ENCODE data around the gene B4GALNT1.
"Not testable (repeated sequence)": the region's sequence is repeated elsewhere in the genome, so short reads cannot be mapped to it uniquely, and the experiment has no call there.

B4GALNT1 gene

GRCh38 chr12:57638096-57638495, 5.1 kb upstream of the B4GALNT1 start:
- no peak for ATAC-seq
- TF ChIP-seq, protein P1, sequence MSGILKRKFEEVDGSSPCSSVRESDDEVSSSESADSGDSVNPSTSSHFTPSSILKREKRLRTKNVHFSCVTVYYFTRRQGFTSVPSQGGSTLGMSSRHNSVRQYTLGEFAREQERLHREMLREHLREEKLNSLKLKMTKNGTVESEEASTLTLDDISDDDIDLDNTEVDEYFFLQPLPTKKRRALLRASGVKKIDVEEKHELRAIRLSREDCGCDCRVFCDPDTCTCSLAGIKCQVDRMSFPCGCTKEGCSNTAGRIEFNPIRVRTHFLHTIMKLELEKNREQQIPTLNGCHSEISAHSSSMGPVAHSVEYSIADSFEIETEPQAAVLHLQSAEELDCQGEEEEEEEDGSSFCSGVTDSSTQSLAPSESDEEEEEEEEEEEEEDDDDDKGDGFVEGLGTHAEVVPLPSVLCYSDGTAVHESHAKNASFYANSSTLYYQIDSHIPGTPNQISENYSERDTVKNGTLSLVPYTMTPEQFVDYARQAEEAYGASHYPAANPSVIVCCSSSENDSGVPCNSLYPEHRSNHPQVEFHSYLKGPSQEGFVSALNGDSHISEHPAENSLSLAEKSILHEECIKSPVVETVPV (CRISPR knock-in tag; IDR thresholded peaks at IDR 0.05): no peak
- TF ChIP-seq, protein P2, sequence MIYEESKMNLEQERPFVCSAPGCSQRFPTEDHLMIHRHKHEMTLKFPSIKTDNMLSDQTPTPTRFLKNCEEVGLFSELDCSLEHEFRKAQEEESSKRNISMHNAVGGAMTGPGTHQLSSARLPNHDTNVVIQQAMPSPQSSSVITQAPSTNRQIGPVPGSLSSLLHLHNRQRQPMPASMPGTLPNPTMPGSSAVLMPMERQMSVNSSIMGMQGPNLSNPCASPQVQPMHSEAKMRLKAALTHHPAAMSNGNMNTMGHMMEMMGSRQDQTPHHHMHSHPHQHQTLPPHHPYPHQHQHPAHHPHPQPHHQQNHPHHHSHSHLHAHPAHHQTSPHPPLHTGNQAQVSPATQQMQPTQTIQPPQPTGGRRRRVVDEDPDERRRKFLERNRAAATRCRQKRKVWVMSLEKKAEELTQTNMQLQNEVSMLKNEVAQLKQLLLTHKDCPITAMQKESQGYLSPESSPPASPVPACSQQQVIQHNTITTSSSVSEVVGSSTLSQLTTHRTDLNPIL (CRISPR knock-in tag; IDR thresholded peaks at IDR 0.05; ENCODE audit: low read depth): no peak
- TF ChIP-seq SNAI2 (CRISPR knock-in tag; IDR thresholded peaks at IDR 0.05) (no peak), TSHZ2 (CRISPR knock-in tag; IDR thresholded peaks at IDR 0.05) (no peak), ARNTL (CRISPR knock-in tag; IDR thresholded peaks at IDR 0.05; ENCODE audit: borderline replicate concordance, low read depth) (no peak), TCF4 (CRISPR knock-in tag; IDR thresholded peaks at IDR 0.05; ENCODE audit: borderline replicate concordance) (no peak)

DNA sequence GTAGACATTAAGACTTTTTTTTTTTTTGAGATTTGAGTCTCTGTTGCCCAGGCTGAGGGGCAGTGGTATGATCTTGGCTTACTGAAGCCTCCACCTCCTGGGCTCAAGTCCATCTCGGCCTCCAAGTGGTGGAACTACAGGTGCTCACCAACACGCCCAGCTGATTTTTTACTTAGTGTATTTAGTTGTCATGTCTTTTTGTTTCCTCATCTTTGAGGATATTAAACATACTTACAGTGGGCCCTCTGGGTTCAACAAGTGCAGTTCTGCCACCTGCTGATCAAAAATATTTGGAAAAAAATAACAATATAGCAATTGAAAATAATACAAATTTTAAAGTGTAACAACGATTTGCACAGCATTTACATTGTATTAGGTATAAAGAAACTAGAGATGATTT, 4.4 kb upstream of the B4GALNT1 start:
- ATAC-seq: no peak
- TF ChIP-seq TOX (CRISPR knock-in tag; IDR thresholded peaks at IDR 0.05; ENCODE audit: borderline replicate concordance) (no peak), CSDC2 (CRISPR knock-in tag; IDR thresholded peaks at IDR 0.05) (no peak), TCF4 (CRISPR knock-in tag; IDR thresholded peaks at IDR 0.05; ENCODE audit: borderline replicate concordance) (no peak), ZNF565 (CRISPR knock-in tag; conservative IDR thresholded peaks at IDR 0.05; ENCODE audit: low read depth) (no peak), ISL1 (CRISPR knock-in tag; IDR thresholded peaks at IDR 0.05) (no peak), ESRRG (CRISPR knock-in tag; IDR thresholded peaks at IDR 0.05) (no peak), ZFP30 (CRISPR knock-in tag; IDR thresholded peaks at IDR 0.05) (no peak), OSR1 (CRISPR knock-in tag; IDR thresholded peaks at IDR 0.05) (no peak), PPARA (CRISPR knock-in tag; IDR thresholded peaks at IDR 0.05; ENCODE audit: borderline replicate concordance) (no peak)
- TF ChIP-seq, protein P1 (CRISPR knock-in tag; IDR thresholded peaks at IDR 0.05): no peak
- TF ChIP-seq, protein P3, sequence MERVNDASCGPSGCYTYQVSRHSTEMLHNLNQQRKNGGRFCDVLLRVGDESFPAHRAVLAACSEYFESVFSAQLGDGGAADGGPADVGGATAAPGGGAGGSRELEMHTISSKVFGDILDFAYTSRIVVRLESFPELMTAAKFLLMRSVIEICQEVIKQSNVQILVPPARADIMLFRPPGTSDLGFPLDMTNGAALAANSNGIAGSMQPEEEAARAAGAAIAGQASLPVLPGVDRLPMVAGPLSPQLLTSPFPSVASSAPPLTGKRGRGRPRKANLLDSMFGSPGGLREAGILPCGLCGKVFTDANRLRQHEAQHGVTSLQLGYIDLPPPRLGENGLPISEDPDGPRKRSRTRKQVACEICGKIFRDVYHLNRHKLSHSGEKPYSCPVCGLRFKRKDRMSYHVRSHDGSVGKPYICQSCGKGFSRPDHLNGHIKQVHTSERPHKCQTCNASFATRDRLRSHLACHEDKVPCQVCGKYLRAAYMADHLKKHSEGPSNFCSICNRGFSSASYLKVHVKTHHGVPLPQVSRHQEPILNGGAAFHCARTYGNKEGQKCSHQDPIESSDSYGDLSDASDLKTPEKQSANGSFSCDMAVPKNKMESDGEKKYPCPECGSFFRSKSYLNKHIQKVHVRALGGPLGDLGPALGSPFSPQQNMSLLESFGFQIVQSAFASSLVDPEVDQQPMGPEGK (CRISPR knock-in tag; IDR thresholded peaks at IDR 0.05; ENCODE audit: borderline replicate concordance): no peak

- not testable (repeated sequence) for ATAC-seq
Observed at GRCh38 chr12:57636731-57637130, 3.7 kb upstream of the B4GALNT1 start.

DNA sequence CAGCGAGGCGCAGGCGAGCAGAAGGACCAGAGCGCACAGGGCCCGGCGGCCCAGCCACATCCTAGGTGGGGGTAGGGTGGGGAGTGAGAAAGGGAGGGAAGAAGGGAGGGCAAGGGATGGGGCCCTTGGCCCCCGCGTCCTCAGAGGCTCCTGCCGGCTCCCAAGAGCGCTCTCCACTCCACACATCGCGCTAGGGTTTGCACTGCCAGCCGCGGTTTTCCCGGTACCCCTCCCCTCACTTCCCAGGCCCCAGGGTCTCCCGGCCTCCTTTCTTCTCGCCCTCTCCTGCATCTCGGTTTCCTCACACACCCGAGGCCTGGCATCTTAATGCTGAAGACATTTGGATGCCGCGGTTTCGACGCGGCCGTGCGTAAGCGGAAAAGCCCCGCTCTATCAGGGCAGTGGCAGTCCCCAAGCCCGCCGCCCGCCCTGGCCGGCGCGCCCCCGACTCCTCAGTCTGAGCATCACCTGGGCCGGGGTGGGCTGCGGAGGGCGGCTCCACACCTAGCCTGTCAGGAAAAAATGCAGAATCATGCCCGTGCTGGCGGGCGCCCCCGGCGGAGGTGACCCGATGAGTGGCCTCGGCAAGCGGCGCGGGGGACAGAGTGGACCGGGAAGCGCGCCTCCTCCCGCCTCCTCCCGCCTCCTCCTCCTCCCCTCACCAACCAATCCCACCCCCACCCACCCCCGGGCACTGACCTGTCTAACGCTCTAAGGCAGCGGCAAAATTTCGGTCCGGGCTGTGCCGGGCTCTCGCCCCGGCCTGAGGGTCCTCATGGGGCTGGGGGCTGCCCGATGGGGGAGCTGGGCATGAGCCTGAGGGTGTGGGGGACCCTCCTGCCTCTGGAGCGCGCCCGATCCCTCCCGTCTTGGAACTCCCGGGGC, 686 bp downstream of the B4GALNT1 start:
- no peak for TF ChIP-seq GLIS3 (CRISPR knock-in tag; IDR thresholded peaks at IDR 0.05)
- no peak for TF ChIP-seq ZFP30 (CRISPR knock-in tag; IDR thresholded peaks at IDR 0.05)
- no peak for TF ChIP-seq ZNF565 (CRISPR knock-in tag; conservative IDR thresholded peaks at IDR 0.05; ENCODE audit: low read depth)
- no peak for TF ChIP-seq TCF4 (CRISPR knock-in tag; IDR thresholded peaks at IDR 0.05; ENCODE audit: borderline replicate concordance)
- TF ChIP-seq RARB (CRISPR knock-in tag; IDR thresholded peaks at IDR 0.05): no peak
- TF ChIP-seq, protein P3 (CRISPR knock-in tag; IDR thresholded peaks at IDR 0.05; ENCODE audit: borderline replicate concordance): no peak
- TF ChIP-seq ZC3H10 (CRISPR knock-in tag; IDR thresholded peaks at IDR 0.05): no peak
- no peak for TF ChIP-seq ISL1 (CRISPR knock-in tag; IDR thresholded peaks at IDR 0.05)
- no peak for TF ChIP-seq ESRRG (CRISPR knock-in tag; IDR thresholded peaks at IDR 0.05)
- TF ChIP-seq POU6F1 (CRISPR knock-in tag; IDR thresholded peaks at IDR 0.05; ENCODE audit: borderline replicate concordance, low read depth): no peak
- no peak for TF ChIP-seq OSR1 (CRISPR knock-in tag; IDR thresholded peaks at IDR 0.05)
- peak; percentile 56 for ATAC-seq
